Fibroblast of lung (primary cell): ENCODE results near the gene SMARCE1. TPM values are rescaled to one million over a fixed set of nuclear protein-coding genes. Genes with fewer than 3 reads are reported as not detected.

ENCODE experiments used
- DNase-seq, 2 donors: peaks; one replicate each; pipeline versions ENCODE4 v3.0.0 to v3.0.0-alpha.2; 2010; ENCODE audit warnings: low read depth in 2 of 2
- H2AFZ ChIP-seq: 2 replicates; pipeline ENCODE4 v1.5.1; 2012; ENCODE audit warnings: low read length, control low read depth, inconsistent platforms
- H3K27ac ChIP-seq: 2 replicates; pipeline ENCODE4 v1.5.1; 2011; ENCODE audit warnings: low read length, control low read depth; ENCODE audit not compliant: insufficient read depth
- H3K27me3 ChIP-seq: 2 replicates; pipeline ENCODE4 v1.5.1; 2011; ENCODE audit warnings: mild to moderate bottlenecking, low read length; ENCODE audit not compliant: control insufficient read depth, insufficient read depth
- H3K36me3 ChIP-seq: 2 replicates; pipeline ENCODE4 v1.5.1; 2011; ENCODE audit warnings: low read length; ENCODE audit not compliant: control insufficient read depth, insufficient read depth
- H3K4me1 ChIP-seq: 2 replicates; pipeline ENCODE4 v1.5.1; 2011; ENCODE audit warnings: low read length; ENCODE audit not compliant: control insufficient read depth, insufficient read depth; ENCODE audit errors: extremely low read depth
- H3K4me2 ChIP-seq: 2 replicates; pipeline ENCODE4 v1.5.1; 2011; ENCODE audit warnings: low read length, control low read depth; ENCODE audit not compliant: insufficient read depth; ENCODE audit errors: extremely low read depth
- H3K4me3 ChIP-seq, 4 experiments: fragments of 200-600 bp in 1 of 4; sonication (generic) in 1 of 4; replicated peaks in 1 of 4; 2 replicates each; pipeline ENCODE4 v1.5.1; 2011 to 2016; ENCODE audit warnings: low read length in 4 of 4, low read depth in 3 of 4, mild to moderate bottlenecking in 3 of 4, control low read depth in 2 of 4, inconsistent platforms in 1 of 4, mixed read lengths in 1 of 4; ENCODE audit not compliant: insufficient read depth in 1 of 4; ENCODE audit errors: control extremely low read depth in 1 of 4
- H3K79me2 ChIP-seq: 2 replicates; pipeline ENCODE4 v1.5.1; 2012; ENCODE audit warnings: mild to moderate bottlenecking, low read length, inconsistent platforms; ENCODE audit not compliant: control insufficient read depth, insufficient read depth
- H3K9ac ChIP-seq: 2 replicates; pipeline ENCODE4 v1.5.1; 2011; ENCODE audit warnings: mild to moderate bottlenecking, low read length, control low read depth; ENCODE audit not compliant: insufficient read depth
- H3K9me3 ChIP-seq: 2 replicates; pipeline ENCODE4 v1.5.1; 2012; ENCODE audit warnings: low read depth, low read length; ENCODE audit not compliant: control insufficient read depth, insufficient read depth
- H4K20me1 ChIP-seq: 2 replicates; pipeline ENCODE4 v1.5.1; 2011; ENCODE audit warnings: low read length; ENCODE audit not compliant: control insufficient read depth, insufficient read depth; ENCODE audit errors: extremely low read depth
- CTCF ChIP-seq, 2 donors: IDR thresholded peaks in 1 of 2; conservative IDR thresholded peaks in 1 of 2; 1 replicate in 1 of 2; 2 replicates in 1 of 2; pipeline ENCODE4 v1.5.1; 2011 to 2012; ENCODE audit warnings: low read length in 2 of 2, control low read depth in 1 of 2, inconsistent platforms in 1 of 2, low read depth in 1 of 2, mild to moderate bottlenecking in 1 of 2
- EZH2 ChIP-seq: IDR thresholded peaks from 2 replicates; pipeline ENCODE4 v1.5.1; 2012; ENCODE audit warnings: low read length, control low read depth, mild to moderate bottlenecking; ENCODE audit errors: missing control alignments
- polyA plus RNA-seq, 2 donors: library from polyadenylated mRNA; depleted of rRNA in 1 of 2; stranded (reverse) in 1 of 2; unstranded in 1 of 2; fragments of >200 nt; gene quantifications; 2 replicates each; pipeline ENCODE4 v1.2.1, GENCODE V29; 2011 to 2012; ENCODE audit warnings: missing spikeins in 1 of 2
- total RNA-seq: library from RNA; depleted of rRNA; stranded (reverse); fragments of >200 nt; gene quantifications from 2 replicates; pipeline ENCODE4 v1.2.1, GENCODE V29; 2014

The SMARCE1 gene
- total and polyA plus RNA-seq, 2 donors (not counting 1 experiment from before 2014, with no cell fraction given): 75.6 to 93.8 TPM

DNA sequence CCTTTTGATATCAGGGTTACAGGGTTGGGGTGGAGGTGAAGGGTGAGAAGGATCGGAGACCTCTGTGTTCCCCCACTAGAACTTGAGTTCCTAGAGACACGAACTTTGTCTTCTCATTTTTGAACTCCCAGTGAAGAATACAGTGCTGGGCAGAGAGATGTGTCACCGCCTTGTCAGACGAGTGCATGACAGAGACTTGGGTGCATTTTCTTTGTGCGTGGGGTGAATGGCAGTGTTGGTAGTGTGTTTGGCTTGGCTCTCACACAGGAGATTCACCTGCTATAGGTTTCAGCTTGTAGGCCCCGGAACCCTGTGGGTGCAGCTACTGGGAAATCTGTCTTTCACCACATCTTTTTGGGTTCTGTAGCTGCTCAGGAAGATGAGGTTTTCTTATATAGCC is 42.3 kb downstream of the SMARCE1 start:
- no peaks in the 10 kb centered on the region for H3K4me1 ChIP-seq
- no peak overlapping the region for H3K4me2 ChIP-seq
- TF ChIP-seq EZH2 (no peak), CTCF (conservative IDR thresholded peaks at IDR 0.05 in 1 of 2, IDR thresholded peaks at IDR 0.05 in 1 of 2; ENCODE audit: low read depth in 1 of 2, low read length in 2 of 2) (no peak)
- no peaks in the 10 kb centered on the region for H4K20me1 ChIP-seq
- H3K4me3 ChIP-seq: no peak overlapping the region
- H3K79me2 ChIP-seq: no peaks in the 10 kb centered on the region
- no peak overlapping the region for H2AFZ ChIP-seq
- H3K9me3 ChIP-seq: no peaks in the 10 kb centered on the region
- DNase-seq: no peak
- H3K9ac ChIP-seq: no peak overlapping the region
- peaks cover 19% of the 10 kb centered on the region for H3K27me3 ChIP-seq
- no peak overlapping the region for H3K27ac ChIP-seq
- no peaks in the 10 kb centered on the region for H3K36me3 ChIP-seq

DNA sequence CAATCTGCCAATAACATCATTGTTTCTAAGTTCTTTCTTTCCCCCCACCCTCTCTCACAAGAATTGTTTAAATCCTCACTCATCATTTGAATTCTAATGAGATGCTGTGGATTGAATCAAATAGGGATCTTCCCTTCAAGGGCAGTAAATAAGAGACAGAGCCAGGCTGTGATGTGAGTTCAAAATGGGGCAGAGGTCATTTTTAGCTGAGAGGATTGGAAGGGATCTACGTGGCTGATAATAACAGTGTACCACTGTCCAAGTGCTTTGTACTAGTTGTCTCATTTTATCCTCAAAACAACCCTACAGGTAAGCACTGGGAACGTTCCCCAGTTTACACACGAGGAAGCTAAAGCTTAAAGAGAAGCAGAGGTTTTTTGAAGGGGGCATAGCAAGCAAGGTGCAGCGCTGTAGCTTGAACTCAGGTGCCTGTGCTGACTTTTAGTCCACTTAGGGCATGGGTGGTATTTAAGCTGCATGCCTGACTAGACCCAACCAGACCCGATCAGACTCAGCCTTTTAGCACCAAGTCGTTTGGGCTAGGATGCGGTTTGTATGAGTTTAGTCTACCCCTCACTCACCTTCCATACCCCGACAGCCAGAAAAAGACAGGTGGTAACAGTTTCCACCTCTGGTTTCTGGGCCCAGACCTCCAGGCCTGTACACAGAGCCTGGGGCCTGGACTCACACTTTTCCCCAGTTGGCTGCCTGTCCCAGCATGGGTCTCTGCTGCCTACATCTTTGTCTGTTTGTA is 43.1 kb downstream of the SMARCE1 start:
- H3K9ac ChIP-seq: no peak overlapping the region
- H4K20me1 ChIP-seq: no peaks in the 10 kb centered on the region
- H3K27ac ChIP-seq: no peak overlapping the region
- H3K4me3 ChIP-seq: no peak overlapping the region
- peaks cover 17% of the 10 kb centered on the region for H3K27me3 ChIP-seq
- H3K4me1 ChIP-seq: no peaks in the 10 kb centered on the region
- no peak for TF ChIP-seq CTCF (conservative IDR thresholded peaks at IDR 0.05 in 1 of 2, IDR thresholded peaks at IDR 0.05 in 1 of 2; ENCODE audit: low read depth in 1 of 2, low read length in 2 of 2)
- TF ChIP-seq EZH2: no peak
- no peaks in the 10 kb centered on the region for H3K36me3 ChIP-seq
- no peaks in the 10 kb centered on the region for H3K9me3 ChIP-seq
- no peak overlapping the region for H3K4me2 ChIP-seq
- DNase-seq: no peak
- no peaks in the 10 kb centered on the region for H3K79me2 ChIP-seq
- H2AFZ ChIP-seq: no peak overlapping the region

- no peak overlapping the region for H3K4me3 ChIP-seq
- no peak for DNase-seq
- H3K9me3 ChIP-seq: no peaks in the 10 kb centered on the region
- no peaks in the 10 kb centered on the region for H4K20me1 ChIP-seq
- H2AFZ ChIP-seq: no peak overlapping the region
- no peaks in the 10 kb centered on the region for H3K79me2 ChIP-seq
- no peak overlapping the region for H3K4me2 ChIP-seq
- H3K4me1 ChIP-seq: no peaks in the 10 kb centered on the region
- no peak overlapping the region for H3K27ac ChIP-seq
- H3K36me3 ChIP-seq: no peaks in the 10 kb centered on the region
- TF ChIP-seq CTCF (conservative IDR thresholded peaks at IDR 0.05 in 1 of 2, IDR thresholded peaks at IDR 0.05 in 1 of 2; ENCODE audit: low read depth in 1 of 2, low read length in 2 of 2) (no peak), EZH2 (no peak)
- H3K9ac ChIP-seq: no peak overlapping the region
- peaks cover 15% of the 10 kb centered on the region for H3K27me3 ChIP-seq
Observed at GRCh38 chr17:40602445-40603443, 44.9 kb downstream of the SMARCE1 start.
